Smooth muscle cell (in vitro differentiated cells): Measurements from ENCODE around the gene TNC. TPM values are rescaled to one million over a fixed set of nuclear protein-coding genes. Genes with fewer than 3 reads are reported as not detected.
A peak's percentile ranks its signal among the peaks of the same experiment; 100 is the strongest.

ENCODE experiments used
- DNase-seq: peaks from one replicate; lab custom pipeline; 2025; ENCODE audit not compliant: unreplicated experiment; lab: John Stamatoyannopoulos, UW
- H2AFZ ChIP-seq: fragments of 200-600 bp; sonication (generic); 2 replicates; pipeline ENCODE4 v1.6.0; 2016; ENCODE audit warnings: antibody characterized with exemption, low read depth, mild to moderate bottlenecking
- H3F3A ChIP-seq: fragments of 200-600 bp; sonication (generic); 2 replicates; pipeline ENCODE4 v1.6.0; 2017; ENCODE audit warnings: antibody characterized with exemption, low read depth
- H3K27ac ChIP-seq: fragments of 200-600 bp; sonication (generic); 2 replicates; pipeline ENCODE4 v1.5.1; 2016; ENCODE audit warnings: low read depth, mild to moderate bottlenecking
- H3K27me3 ChIP-seq: fragments of 200-600 bp; sonication (generic); 2 replicates; pipeline ENCODE4 v1.6.1; 2016; ENCODE audit warnings: low read depth, mild to moderate bottlenecking
- H3K36me3 ChIP-seq: fragments of 200-600 bp; sonication (generic); 2 replicates; pipeline ENCODE4 v1.5.1; 2016; ENCODE audit warnings: low read depth
- H3K4me1 ChIP-seq: fragments of 200-600 bp; sonication (generic); 2 replicates; pipeline ENCODE4 v1.5.1; 2016; ENCODE audit warnings: low read depth
- H3K4me2 ChIP-seq: fragments of 200-600 bp; sonication (generic); 2 replicates; pipeline ENCODE4 v1.6.0; 2016; ENCODE audit warnings: mild to moderate bottlenecking
- H3K4me3 ChIP-seq: fragments of 200-600 bp; sonication (generic); 2 replicates; pipeline ENCODE4 v1.5.1; 2016; ENCODE audit warnings: mild to moderate bottlenecking
- H3K79me2 ChIP-seq: fragments of 200-600 bp; sonication (generic); 2 replicates; pipeline ENCODE4 v1.6.0; 2016; ENCODE audit warnings: low read depth, mild to moderate bottlenecking
- H3K9ac ChIP-seq: fragments of 200-600 bp; sonication (generic); 2 replicates; pipeline ENCODE4 v1.6.0; 2016; ENCODE audit warnings: low read depth
- H3K9me3 ChIP-seq: fragments of 200-600 bp; sonication (generic); replicated peaks from 2 replicates; pipeline ENCODE4 v1.5.1; 2016; ENCODE audit warnings: low read depth
- H4K20me1 ChIP-seq: fragments of 200-600 bp; sonication (generic); 2 replicates; pipeline ENCODE4 v1.6.0; 2016; ENCODE audit warnings: low read depth
- CTCF ChIP-seq: fragments of 200-600 bp; sonication (generic); IDR thresholded peaks from 2 replicates; pipeline ENCODE4 v1.5.1; 2017; ENCODE audit warnings: borderline replicate concordance, mild to moderate bottlenecking, antibody characterized with exemption; ENCODE audit not compliant: insufficient read depth, poor library complexity, severe bottlenecking
- WGBS: methylation state at CpG from one replicate; pipeline ENCODE4 v1.1.7; 2016; ENCODE audit warnings: low lambda C conversion rate; 5-methylcytosine and 5-hydroxymethylcytosine counted together
- polyA plus RNA-seq: library from polyadenylated mRNA; unstranded; fragments of >200 nt; fragmentation: Nextera tagmentation; extraction: Ambion mirVana; gene quantifications from 2 replicates; pipeline ENCODE4 v1.2.1, GENCODE V29; 2016
- total RNA-seq: library from RNA; depleted of rRNA; stranded (reverse); fragments of >200 nt; gene quantifications from 2 replicates; pipeline ENCODE4 v1.2.3, GENCODE V29; 2014

TNC gene
- total and polyA plus RNA-seq, 2 experiments from 2014 or later = 567 to 581 TPM

GRCh38 chr9:115146581-115147021 lies 28.6 kb upstream of the TNC start:
- Histone ChIP-seq H3K4me2 (peak overlapping the region; percentile 38), H3F3A (peaks cover 19% of the 10 kb centered on the region), H3K79me2 (no peaks in the 10 kb centered on the region), H3K36me3 (no peaks in the 10 kb centered on the region), H4K20me1 (no peaks in the 10 kb centered on the region), H3K4me3 (no peak overlapping the region), H2AFZ (no peak overlapping the region), H3K4me1 (peaks cover 4% of the 10 kb centered on the region), H3K27ac (peak overlapping the region; percentile 66), H3K27me3 (no peaks in the 10 kb centered on the region), H3K9me3 (no peaks in the 10 kb centered on the region), H3K9ac (no peak overlapping the region)
- TF ChIP-seq CTCF = no peak
- 25% methylated on average over 4 of the region's 4 CpGs for WGBS
- DNase-seq = no peak

GRCh38 chr9:115144706-115145105 lies 26.7 kb upstream of the TNC start:
- Histone ChIP-seq H3K9ac (no peak overlapping the region), H4K20me1 (no peaks in the 10 kb centered on the region), H3K27ac (no peak overlapping the region), H3K79me2 (no peaks in the 10 kb centered on the region), H2AFZ (no peak overlapping the region), H3K36me3 (no peaks in the 10 kb centered on the region), H3K9me3 (no peaks in the 10 kb centered on the region), H3K4me1 (peaks cover 4% of the 10 kb centered on the region), H3K27me3 (no peaks in the 10 kb centered on the region), H3K4me3 (no peak overlapping the region), H3K4me2 (no peak overlapping the region), H3F3A (peaks cover 19% of the 10 kb centered on the region)
- no peak for DNase-seq
- no peak for TF ChIP-seq CTCF
- 91% methylated on average over 2 of the region's 2 CpGs for WGBS

- Histone ChIP-seq H3K4me3 (no peak overlapping the region), H3K79me2 (no peaks in the 10 kb centered on the region), H3K36me3 (no peaks in the 10 kb centered on the region), H4K20me1 (no peaks in the 10 kb centered on the region), H2AFZ (no peak overlapping the region), H3F3A (peaks cover 19% of the 10 kb centered on the region), H3K27ac (no peak overlapping the region), H3K4me1 (peaks cover 4% of the 10 kb centered on the region), H3K9ac (no peak overlapping the region), H3K4me2 (no peak overlapping the region), H3K27me3 (no peaks in the 10 kb centered on the region), H3K9me3 (no peaks in the 10 kb centered on the region)
- DNase-seq = no peak
- TF ChIP-seq CTCF = no peak
- WGBS = 41% methylated on average over 2 of the region's 2 CpGs
Observed at GRCh38 chr9:115143689-115144088, 25.7 kb upstream of the TNC start.

GRCh38 chr9:115142517-115143270 lies 24.7 kb upstream of the TNC start:
- Histone ChIP-seq H3K9ac (no peak overlapping the region), H3K4me3 (no peak overlapping the region)
- DNase-seq = no peak

More at GRCh38 chr9:115142517-115143270, 24.7 kb upstream of the TNC start:
- Histone ChIP-seq H4K20me1 (no peaks in the 10 kb centered on the region), H3K4me2 (no peak overlapping the region), H2AFZ (no peak overlapping the region), H3K27me3 (no peaks in the 10 kb centered on the region), H3F3A (peaks cover 19% of the 10 kb centered on the region), H3K27ac (no peak overlapping the region), H3K79me2 (no peaks in the 10 kb centered on the region), H3K4me1 (peaks cover 4% of the 10 kb centered on the region), H3K36me3 (no peaks in the 10 kb centered on the region), H3K9me3 (no peaks in the 10 kb centered on the region)
- TF ChIP-seq CTCF = no peak
- WGBS = 97% methylated on average over 6 of the region's 6 CpGs
